NCI-H128 (cell line): ENCODE measurements around the gene MYBPC2.

Source experiments
- DNase-seq: peaks from one replicate; lab custom pipeline; 2025; ENCODE audit not compliant: unreplicated experiment; lab: John Stamatoyannopoulos, UW

The MYBPC2 gene

GRCh38 chr19:50478901-50479715 lies 46.4 kb downstream of the MYBPC2 start:
- DNase-seq = no peak

- DNase-seq = no peak
These were observed 47.1 kb downstream of the MYBPC2 start for GRCh38 chr19:50479761-50480251.

GRCh38 chr19:50480281-50481111 lies 47.8 kb downstream of the MYBPC2 start:
- DNase-seq = no peak

GRCh38 chr19:50481351-50482149 lies 48.9 kb downstream of the MYBPC2 start:
- no peak for DNase-seq

- DNase-seq = no peak
These were observed 49.7 kb downstream of the MYBPC2 start for GRCh38 chr19:50482271-50482855.

- DNase-seq = no peak
These were observed 50.2 kb downstream of the MYBPC2 start for GRCh38 chr19:50482916-50483315.

- DNase-seq = no peak
These were observed 52.7 kb downstream of the MYBPC2 start for GRCh38 chr19:50485284-50485955.

GRCh38 chr19:50486823-50487515 lies 54.3 kb downstream of the MYBPC2 start:
- no peak for DNase-seq

- no peak for DNase-seq
These were observed 55.9 kb downstream of the MYBPC2 start for GRCh38 chr19:50488389-50489194.

- DNase-seq = no peak
These were observed 56.8 kb downstream of the MYBPC2 start for GRCh38 chr19:50489461-50490011.

- DNase-seq = no peak
These were observed 57.7 kb downstream of the MYBPC2 start for GRCh38 chr19:50490411-50490811.

GRCh38 chr19:50490991-50491472 lies 58.3 kb downstream of the MYBPC2 start:
- no peak for DNase-seq

GRCh38 chr19:50492303-50493052 lies 59.8 kb downstream of the MYBPC2 start:
- no peak for DNase-seq

GRCh38 chr19:50493171-50493570 lies 60.5 kb downstream of the MYBPC2 start:
- DNase-seq = no peak

GRCh38 chr19:50494186-50495019 lies 61.7 kb downstream of the MYBPC2 start:
- DNase-seq = no peak

GRCh38 chr19:50495020-50495531 lies 62.4 kb downstream of the MYBPC2 start:
- no peak for DNase-seq
